HG02571 (cell line): ENCODE measurements around the gene CCDC24.

ENCODE experiments used
- ATAC-seq: cut with Tn5 transposase; IDR thresholded peaks from one replicate; pipeline ENCODE4 v1.9.1; 2021; ENCODE audit warnings: mild to moderate bottlenecking, moderate library complexity; ENCODE audit not compliant: unreplicated experiment

The CCDC24 gene

GRCh38 chr1:43991476-43992231 is at the start of gene CCDC24:
CCDC24 (plus strand) TSS chr1:43991599; CDS start chr1:43991879, 280 bp downstream.
- peak; percentile 67 for ATAC-seq

- ATAC-seq, result no peak
Observed at GRCh38 chr1:43942411-43942810, 49.0 kb upstream of the CCDC24 start.

- ATAC-seq, result no peak
Observed at GRCh38 chr1:43944860-43945259, 46.5 kb upstream of the CCDC24 start.

- ATAC-seq, result no peak
Observed at GRCh38 chr1:43945674-43946235, 45.6 kb upstream of the CCDC24 start.

GRCh38 chr1:43946236-43947060 is 45.0 kb upstream of the CCDC24 start, which contains the start of gene IPO13:
IPO13 (plus strand) TSS chr1:43946950; CDS start chr1:43947601, 651 bp downstream.
- peak; percentile 90 for ATAC-seq

GRCh38 chr1:43947061-43947873 is 44.1 kb upstream of the CCDC24 start:
- ATAC-seq, result peak; percentile 18

- ATAC-seq, result no peak
Observed at GRCh38 chr1:43947874-43948437, 43.4 kb upstream of the CCDC24 start.

GRCh38 chr1:43949678-43950077 is 41.7 kb upstream of the CCDC24 start:
- no peak for ATAC-seq

GRCh38 chr1:43951021-43951985 is 40.1 kb upstream of the CCDC24 start:
- ATAC-seq, result no peak

- no peak for ATAC-seq
Observed at GRCh38 chr1:43952731-43953346, 38.6 kb upstream of the CCDC24 start.

GRCh38 chr1:43953361-43953760 is 38.0 kb upstream of the CCDC24 start:
- ATAC-seq, result no peak

GRCh38 chr1:43954036-43954435 is 37.4 kb upstream of the CCDC24 start:
- ATAC-seq, result no peak

- ATAC-seq, result no peak
Observed at GRCh38 chr1:43956234-43956633, 35.2 kb upstream of the CCDC24 start.

- ATAC-seq, result no peak
Observed at GRCh38 chr1:43957407-43958040, 33.9 kb upstream of the CCDC24 start.

GRCh38 chr1:43958351-43959255 is 32.8 kb upstream of the CCDC24 start:
- no peak for ATAC-seq

- ATAC-seq, result no peak
Observed at GRCh38 chr1:43960798-43961197, 30.6 kb upstream of the CCDC24 start.

GRCh38 chr1:43961692-43962091 is 29.7 kb upstream of the CCDC24 start:
- ATAC-seq, result no peak
